GM12878 (cell line): ENCODE data around the gene GARRE1. TPM values are rescaled to one million over a fixed set of nuclear protein-coding genes. Genes with fewer than 3 reads are reported as not detected.

ENCODE experiments used
- ATAC-seq: fragments of 200-7000 bp; cut with Tn5 transposase; 3 replicates; pipeline ENCODE4 v1.9.1; 2020; ENCODE audit warnings: mild to moderate bottlenecking, moderate library complexity
- BruUV-seq: library from RNA; stranded (reverse); fragments of 400-500 nt; replicated peaks from 2 replicates; lab custom pipeline; 2021; lab: Mats Ljungman, UMichigan
- CTCF ChIA-PET: fragments of 300-600 bp; sonication (Branson Sonifier 250); formaldehyde crosslinking; extraction: SDS; loops from one replicate; lab custom pipeline; 2021; ENCODE audit warnings: inconsistent platforms; lab: Yijun Ruan, JAX
- POLR2A ChIA-PET: fragments of 350-600 bp; formaldehyde crosslinking; extraction: SDS; loops from one replicate; lab custom pipeline; 2021; ENCODE audit warnings: inconsistent platforms; lab: Charles Lee
- RAD21 ChIA-PET: fragments of 300-600 bp; sonication (Branson Sonifier 250); formaldehyde crosslinking; loops from one replicate; lab custom pipeline; 2023; ENCODE audit warnings: antibody characterized with exemption; ENCODE audit not compliant: unreplicated experiment; lab: Charles Lee
- SMC1A ChIA-PET: fragments of 300-600 bp; sonication (Branson Sonifier 250); formaldehyde crosslinking; loops from one replicate; lab custom pipeline; 2023; ENCODE audit not compliant: unreplicated experiment, uncharacterized antibody; lab: Charles Lee
- DNase-seq: peaks from one replicate; pipeline ENCODE4 v3.0.0-alpha.2; 2011; ENCODE audit warnings: low read depth, low spot score
- FAIRE-seq: peaks from 3 replicates; lab custom pipeline; 2011; peaks lifted over from hg19 to GRCh38; lab: Jason Lieb, UNC
- H2AFZ ChIP-seq: 2 replicates; pipeline ENCODE4 v1.6.0; 2011; ENCODE audit warnings: low read depth, low read length, control low read depth; ENCODE audit not compliant: control insufficient read depth
- H3K27ac ChIP-seq: 2 replicates; pipeline ENCODE4 v1.5.1; 2011; ENCODE audit warnings: control low read depth; ENCODE audit not compliant: control insufficient read depth, insufficient read depth
- H3K27me3 ChIP-seq, 2 experiments: replicated peaks in 1 of 2; 2 replicates each; pipeline versions ENCODE4 v1.6.0 to v1.6.1; 2011; ENCODE audit warnings: low read length in 1 of 2; ENCODE audit not compliant: control insufficient read depth in 2 of 2, insufficient read depth in 2 of 2
- H3K36me3 ChIP-seq, 2 experiments: 2 replicates each; pipeline ENCODE4 v1.5.1; 2011; ENCODE audit warnings: low read length in 1 of 2; ENCODE audit not compliant: control insufficient read depth in 2 of 2, insufficient read depth in 2 of 2
- H3K4me1 ChIP-seq: 2 replicates; pipeline ENCODE4 v1.6.1; 2011; ENCODE audit warnings: mild to moderate bottlenecking, low read length, moderate library complexity, mixed read lengths; ENCODE audit not compliant: control insufficient read depth, insufficient read depth
- H3K4me2 ChIP-seq: 2 replicates; pipeline ENCODE4 v1.6.0; 2011; ENCODE audit warnings: control low read depth; ENCODE audit not compliant: control insufficient read depth, insufficient read depth
- H3K4me3 ChIP-seq: fragments of 200-600 bp; sonication (generic); 2 replicates; pipeline ENCODE4 v1.5.1; 2016
- H3K79me2 ChIP-seq: 2 replicates; pipeline ENCODE4 v1.6.0; 2011; ENCODE audit warnings: low read length; ENCODE audit not compliant: control insufficient read depth, insufficient read depth
- H3K9ac ChIP-seq: 2 replicates; pipeline ENCODE4 v1.8.0; 2011; ENCODE audit warnings: low read length, control low read depth, mixed read lengths; ENCODE audit not compliant: control insufficient read depth, insufficient read depth
- H3K9me3 ChIP-seq: replicated peaks from 3 replicates; pipeline ENCODE4 v1.5.1; 2011; ENCODE audit warnings: mild to moderate bottlenecking, low read length; ENCODE audit not compliant: control insufficient read depth, insufficient read depth
- H4K20me1 ChIP-seq: 2 replicates; pipeline ENCODE4 v1.6.0; 2011; ENCODE audit not compliant: control insufficient read depth, insufficient read depth
- BMI1 ChIP-seq: fragments of 450-650 bp; IDR thresholded peaks from 2 replicates; pipeline ENCODE4 v1.6.1; 2016; ENCODE audit warnings: mild to moderate bottlenecking, moderate library complexity, borderline replicate concordance
- BRCA1 ChIP-seq: IDR thresholded peaks from 2 replicates; pipeline ENCODE4 v1.6.1; 2011; ENCODE audit warnings: low read depth, low read length, improper control_type of control experiment
- CEBPZ ChIP-seq: fragments of 150-350 bp; IDR thresholded peaks from 2 replicates; pipeline ENCODE4 v1.6.1; 2016; ENCODE audit warnings: low read depth, low read length
- EED ChIP-seq: sonication (generic); IDR thresholded peaks from 2 replicates; pipeline ENCODE4 v1.6.1; 2016; ENCODE audit warnings: antibody characterized with exemption, low read depth
- EP300 ChIP-seq, 2 experiments: fragments of 150-350 bp in 1 of 2; IDR thresholded peaks; 2 replicates each; pipeline ENCODE4 v1.6.1; 2011 to 2012; ENCODE audit warnings: low read depth in 2 of 2, low read length in 2 of 2, borderline replicate concordance in 1 of 2, improper control_type of control experiment in 1 of 2, inconsistent platforms in 1 of 2; ENCODE audit not compliant: control insufficient read depth in 1 of 2
- KLF5 ChIP-seq: fragments of 450-650 bp; IDR thresholded peaks from 2 replicates; pipeline ENCODE4 v1.6.1; 2014; ENCODE audit warnings: mild to moderate bottlenecking; ENCODE audit not compliant: partially characterized antibody
- SIN3A ChIP-seq: IDR thresholded peaks from 2 replicates; pipeline ENCODE4 v1.6.1; 2012; ENCODE audit warnings: low read depth, low read length, improper control_type of control experiment
- TCF3 ChIP-seq: IDR thresholded peaks from 2 replicates; pipeline ENCODE4 v1.6.1; 2012; ENCODE audit warnings: low read depth, mild to moderate bottlenecking, low read length, borderline replicate concordance; ENCODE audit not compliant: insufficient read depth
- WGBS: methylation state at CpG from one replicate; pipeline ENCODE4 v1.1.6; 2016; ENCODE audit warnings: low lambda C conversion rate; ENCODE audit not compliant: insufficient replicate concordance, insufficient coverage; ENCODE audit errors: missing lambda C conversion rate; 5-methylcytosine and 5-hydroxymethylcytosine counted together
- in situ Hi-C: fragments of 300-500 bp; cut with MboI; formaldehyde crosslinking; loops from 9 replicates; pipeline ENCODE4 v1.14.3; 2018; ENCODE audit warnings: mixed read lengths
- intact Hi-C: fragments of 100-400 bp; cut with micrococcal nuclease; formaldehyde crosslinking; loops from one replicate; pipeline ENCODE4 v1.14.2; 2022; ENCODE audit not compliant: unreplicated experiment
- polyA plus RNA-seq, 11 experiments: library from polyadenylated mRNA; depleted of rRNA in 4 of 11; unstranded in 6 of 11; stranded (reverse) in 5 of 11; fragments of >200 nt; fragmentation: Nextera tagmentation in 4 of 11; fragmentation: Illumina TruSeq in 1 of 11; extraction: Ambion mirVana in 4 of 11; extraction: Trizol in 1 of 11; gene quantifications; 1 replicate in 1 of 11; 2 replicates in 10 of 11; pipeline versions ENCODE4 v1.2.1 to v1.2.3, GENCODE V29; 2011 to 2016; ENCODE audit warnings: inconsistent platforms in 2 of 11, missing spikeins in 2 of 11, low read depth in 1 of 11
- total RNA-seq, 4 experiments: library from RNA; depleted of rRNA in 3 of 4; stranded (reverse); fragments of >200 nt in 3 of 4; fragmentation: Illumina TruSeq in 1 of 4; extraction: Trizol in 1 of 4; gene quantifications; 2 replicates each; pipeline versions ENCODE4 v1.2.1 to v1.2.3, GENCODE V29; 2013 to 2021
- TF ChIP-seq, protein P1 (sequence below): IDR thresholded peaks from 2 replicates; pipeline ENCODE4 v1.6.1; 2011; ENCODE audit warnings: low read depth, low read length, improper control_type of control experiment, borderline replicate concordance

GARRE1 gene
- total and polyA plus RNA-seq, 10 of the 15 experiments (the other 5 are each of a cell fraction or from before 2014, with no cell fraction given): 1.1 to 9.4 (median 5.1) TPM

DNA sequence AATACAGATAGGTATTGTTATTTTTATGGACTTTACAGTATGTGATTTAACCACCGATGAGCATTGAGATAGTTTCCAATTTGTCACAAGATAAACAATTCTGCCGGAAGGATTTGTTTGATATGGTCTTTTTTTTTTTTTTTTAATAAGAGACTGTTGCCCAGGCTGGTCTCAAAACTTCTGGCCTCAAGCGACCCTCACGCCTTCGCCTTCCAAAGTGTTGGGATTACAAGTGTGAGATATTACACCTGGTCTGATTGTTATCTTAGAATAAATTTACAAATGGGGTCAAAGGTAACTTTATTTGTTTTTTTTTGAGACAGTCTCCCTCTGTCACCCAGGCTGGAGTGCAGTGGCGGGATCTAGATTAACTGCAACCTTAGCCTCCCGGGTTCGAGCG is 1.2 kb downstream of the GARRE1 start:
- Histone ChIP-seq H3K9ac (peak overlapping the region; percentile 92), H3K79me2 (peaks cover 5% of the 10 kb centered on the region), H2AFZ (no peak overlapping the region; the same call in 1 of the 2 replicates), H3K4me1 (peaks cover 5% of the 10 kb centered on the region), H3K4me3 (peak overlapping the region; percentile 94), H3K27ac (peak overlapping the region; percentile 84; the same call in 1 of the 2 replicates), H3K4me2 (peak overlapping the region; percentile 87), H4K20me1 (no peaks in the 10 kb centered on the region), H3K36me3 (no peaks in the 10 kb centered on the region; a peak in 1 of 4 replicates), H3K27me3 (no peaks in the 10 kb centered on the region), H3K9me3 (no peaks in the 10 kb centered on the region)
- ChIA-PET CTCF (no interaction called here), POLR2A (interaction anchor here (0.5 kb wide), 1 partner anchor 21 kb away, joined by 6 read pairs; no protein-coding TSS in a partner anchor), SMC1A (no interaction called here), RAD21 (no interaction called here)
- in situ Hi-C loops: no loop called here
- ATAC-seq (no peak), DNase-seq (no peak), FAIRE-seq (no peak)
- TF ChIP-seq EED (no peak), BMI1 (no peak), TCF3 (no peak), BRCA1 (no peak), KLF5 (no peak), CEBPZ (no peak), SIN3A (no peak), EP300 (IDR thresholded peaks at IDR 0.05; ENCODE audit: borderline replicate concordance in 1 of 2, control insufficient read depth in 1 of 2, low read depth in 2 of 2, low read length in 2 of 2) (no peak)
- TF ChIP-seq, protein P1, sequence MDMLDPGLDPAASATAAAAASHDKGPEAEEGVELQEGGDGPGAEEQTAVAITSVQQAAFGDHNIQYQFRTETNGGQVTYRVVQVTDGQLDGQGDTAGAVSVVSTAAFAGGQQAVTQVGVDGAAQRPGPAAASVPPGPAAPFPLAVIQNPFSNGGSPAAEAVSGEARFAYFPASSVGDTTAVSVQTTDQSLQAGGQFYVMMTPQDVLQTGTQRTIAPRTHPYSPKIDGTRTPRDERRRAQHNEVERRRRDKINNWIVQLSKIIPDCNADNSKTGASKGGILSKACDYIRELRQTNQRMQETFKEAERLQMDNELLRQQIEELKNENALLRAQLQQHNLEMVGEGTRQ: no peak
- WGBS: 85% methylated on average over 9 of the region's 9 CpGs
- no TSS peak for BruUV-seq
- intact Hi-C loops: no loop called here
